GM19455 (cell line): ENCODE data around the gene BCAS4.

Experiments
- ATAC-seq: cut with Tn5 transposase; IDR thresholded peaks from one replicate; pipeline ENCODE4 v1.9.1; 2021; ENCODE audit not compliant: unreplicated experiment

Gene BCAS4

DNA sequence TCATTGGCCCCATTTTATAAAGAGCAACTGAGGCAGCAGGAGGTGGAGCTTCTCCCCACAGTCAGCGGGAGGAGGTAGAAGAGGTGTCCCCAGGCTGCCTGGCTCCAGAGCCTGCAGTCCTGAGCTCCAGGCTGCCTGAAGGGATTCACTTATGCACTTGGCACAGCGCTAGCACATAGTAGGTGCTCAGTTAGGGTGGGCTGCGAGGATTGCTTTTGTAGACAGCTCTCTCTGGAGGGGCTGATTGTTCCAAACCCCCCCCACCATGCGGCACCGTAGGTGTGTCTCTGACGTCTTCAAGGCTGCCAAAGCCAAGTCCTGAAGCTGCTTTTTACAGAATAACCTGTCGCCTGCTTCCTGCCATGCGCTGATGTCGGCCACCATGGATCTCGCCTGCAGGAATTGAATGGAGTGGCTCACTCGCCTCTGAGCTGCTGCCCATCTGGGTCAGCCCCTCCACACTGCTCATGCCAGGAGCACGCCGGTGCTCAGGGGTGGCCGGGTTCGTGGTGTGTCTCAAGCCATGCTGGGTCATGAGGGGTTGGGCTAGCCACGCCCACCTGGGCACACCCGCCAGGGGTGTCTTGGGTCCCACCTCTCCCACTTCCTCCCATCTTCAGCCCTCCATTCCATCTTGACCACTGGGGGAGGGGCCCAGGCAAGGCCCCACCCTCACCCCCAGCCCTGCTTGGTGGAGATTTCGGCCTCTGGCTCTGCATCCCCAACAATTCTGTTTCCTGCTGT lies 59.8 kb downstream of the BCAS4 start:
- ATAC-seq = no peak

DNA sequence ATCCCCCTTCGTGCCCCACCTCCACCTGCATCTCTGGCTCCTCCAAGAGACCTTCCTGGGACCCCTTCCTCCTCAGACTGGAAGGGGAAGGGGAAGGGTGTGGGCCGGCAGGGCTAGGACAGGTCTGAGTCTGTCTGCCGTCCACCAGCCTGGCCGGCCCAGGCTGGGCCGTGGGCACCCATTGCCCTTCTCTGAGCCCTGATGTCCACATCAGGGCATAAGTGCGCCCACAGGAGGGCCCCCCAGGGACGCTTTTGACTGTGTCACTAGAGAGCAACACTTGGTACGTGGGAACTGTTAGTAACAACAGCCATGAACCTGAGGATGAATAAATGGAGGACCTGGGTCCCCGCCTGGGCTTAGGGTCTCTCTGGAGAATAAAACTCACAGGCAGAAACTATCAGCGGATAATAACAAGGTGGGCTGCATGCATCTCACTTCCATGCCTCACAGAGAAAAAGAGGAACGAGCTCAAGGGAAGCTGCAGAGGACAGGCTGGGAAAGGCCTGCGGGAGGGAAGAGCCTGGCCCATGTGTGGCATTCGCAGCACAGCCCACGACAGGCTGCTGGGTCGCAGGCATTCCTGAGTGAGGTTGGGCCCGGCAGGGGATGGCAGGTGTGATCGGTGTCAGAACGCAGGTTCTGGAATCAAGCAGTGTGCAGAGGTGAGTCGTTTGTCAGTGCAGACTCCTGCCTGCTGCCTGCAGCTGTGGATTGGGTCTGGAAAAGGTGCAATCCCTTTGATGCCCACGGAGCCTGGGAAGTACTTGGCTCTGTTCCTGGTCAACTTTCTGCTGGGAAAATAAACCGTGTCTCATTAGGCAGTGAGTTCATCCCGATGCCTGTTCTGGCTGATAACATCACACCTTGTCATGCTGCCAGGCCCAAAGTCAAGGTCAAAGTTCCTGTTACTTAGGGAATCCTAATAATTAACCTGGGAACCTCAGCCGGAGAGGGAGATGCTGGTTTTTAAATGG lies 60.9 kb downstream of the BCAS4 start:
- no peak for ATAC-seq

DNA sequence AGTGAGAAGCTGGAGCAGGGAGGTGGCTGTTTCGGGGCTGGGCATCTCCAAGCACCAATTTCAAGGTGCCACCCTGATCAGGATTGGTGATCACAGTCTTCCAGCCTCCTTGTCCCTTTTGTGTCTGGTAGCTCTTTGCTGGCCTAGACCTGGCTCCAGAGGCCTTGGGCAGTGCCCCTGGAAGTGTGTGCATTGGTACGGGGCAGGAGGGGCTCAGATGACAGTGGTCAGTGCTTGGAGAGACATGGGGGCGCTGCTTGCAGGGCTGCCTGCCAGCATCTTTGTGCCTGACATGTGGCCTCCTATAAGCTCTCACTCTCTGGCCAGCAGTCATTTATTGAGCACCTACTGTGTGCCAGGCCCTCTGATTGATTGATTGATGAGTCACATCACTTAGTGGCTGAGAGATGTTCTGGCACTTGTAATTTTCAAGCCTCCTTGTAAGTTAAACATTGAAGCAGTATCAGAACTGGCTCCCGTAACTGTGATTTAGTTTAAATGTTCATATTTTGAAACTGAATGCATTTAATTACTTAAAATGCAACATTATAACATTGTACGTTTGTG lies 61.7 kb downstream of the BCAS4 start:
- no peak for ATAC-seq

DNA sequence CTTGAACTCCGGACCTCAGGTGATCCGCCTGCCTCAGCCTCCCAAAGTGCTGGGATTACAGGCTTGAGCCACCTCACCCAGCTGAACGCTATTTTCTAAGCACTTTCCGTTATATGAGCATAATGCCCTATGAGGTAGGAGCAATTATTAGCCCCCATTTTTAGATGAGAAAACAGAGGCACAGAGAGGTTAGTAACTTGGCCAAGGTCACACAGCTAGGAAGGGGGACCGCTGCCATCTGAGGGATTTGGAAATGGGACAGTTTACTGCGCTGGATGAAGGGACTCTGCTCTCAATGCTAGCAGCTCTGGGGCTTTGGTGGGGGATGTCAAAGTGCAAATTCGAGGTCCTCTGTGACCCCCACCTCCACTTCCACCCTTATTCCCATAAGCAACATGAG lies 62.5 kb downstream of the BCAS4 start:
- no peak for ATAC-seq

DNA sequence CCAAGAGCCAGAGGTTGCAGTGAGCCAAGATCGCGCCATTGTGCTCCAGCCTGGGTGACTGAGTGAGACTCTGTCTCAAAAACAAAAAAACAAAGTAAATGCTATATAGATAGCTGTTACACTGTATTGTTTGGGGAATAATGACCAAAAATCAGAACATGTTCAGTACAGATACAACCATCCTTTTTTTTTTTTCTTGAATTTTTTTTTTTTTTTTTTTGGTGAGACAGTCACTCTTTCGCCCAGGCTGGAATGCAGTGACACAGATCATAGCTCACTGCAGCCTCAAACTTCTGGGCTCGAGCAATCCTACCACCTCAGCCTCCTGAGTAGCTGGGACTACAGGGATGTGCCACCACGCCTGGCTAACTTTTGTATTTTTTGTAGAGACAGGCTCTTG lies 63.7 kb downstream of the BCAS4 start:
- ATAC-seq = no peak

DNA sequence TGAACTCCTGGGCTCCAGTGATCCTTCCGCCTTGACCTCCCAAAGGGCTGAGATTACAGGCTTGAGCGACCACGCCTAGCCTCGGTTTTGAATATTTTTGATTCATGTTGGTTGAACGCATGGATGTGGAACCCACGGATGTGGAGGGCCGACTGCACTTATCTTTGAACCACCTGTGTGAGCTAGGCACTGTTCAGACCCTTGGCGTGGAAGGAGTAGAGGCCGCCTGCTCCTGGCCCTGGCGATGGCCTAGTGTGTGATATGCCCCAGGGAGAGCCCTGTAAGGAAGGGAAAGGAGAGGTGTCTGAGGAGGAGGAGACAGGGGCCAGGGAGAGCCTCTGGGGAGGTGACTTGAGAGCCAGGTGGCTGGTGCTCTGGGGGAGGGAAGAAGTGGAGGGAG lies 64.3 kb downstream of the BCAS4 start:
- no peak for ATAC-seq

DNA sequence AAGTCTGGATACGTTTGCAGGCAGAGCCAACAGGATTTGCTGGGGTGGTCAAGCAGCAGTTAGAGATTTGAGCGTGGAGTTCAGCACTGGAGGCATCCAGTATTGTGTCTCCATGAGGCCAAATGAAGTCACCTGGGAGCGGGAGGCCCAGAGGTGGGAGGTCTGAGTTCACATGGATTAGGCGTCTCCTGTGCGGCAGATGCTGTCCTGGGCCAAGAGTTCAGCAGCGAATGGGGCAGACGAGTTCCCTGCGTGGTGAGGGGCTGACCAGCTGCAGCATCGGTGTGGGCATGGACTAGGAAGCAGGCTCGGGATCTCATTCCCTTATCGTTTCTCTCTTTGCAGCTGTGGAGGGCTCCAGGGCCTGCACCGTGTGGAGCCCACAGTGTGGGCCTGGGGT lies 66.2 kb downstream of the BCAS4 start:
- ATAC-seq = no peak

DNA sequence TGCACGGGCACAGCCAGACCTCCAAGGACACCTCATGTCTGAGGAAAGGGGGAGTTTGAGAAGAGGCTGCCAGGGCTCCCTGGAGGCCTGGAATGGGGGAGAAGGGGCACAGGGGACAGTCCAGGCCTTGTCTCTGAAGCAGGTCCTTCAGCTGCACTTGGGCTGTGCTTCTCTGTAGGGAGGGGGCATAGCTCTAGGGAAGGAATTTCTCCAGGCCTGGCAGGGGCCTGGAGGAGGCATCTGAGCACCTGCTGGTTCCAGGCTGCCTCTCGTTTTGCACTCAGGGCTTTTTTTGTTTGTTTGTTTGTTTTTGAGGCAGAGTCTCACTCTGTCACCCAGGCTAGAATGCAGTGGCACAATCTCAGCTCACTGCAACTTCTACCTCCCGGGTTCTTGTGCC lies 67.7 kb downstream of the BCAS4 start:
- no peak for ATAC-seq

DNA sequence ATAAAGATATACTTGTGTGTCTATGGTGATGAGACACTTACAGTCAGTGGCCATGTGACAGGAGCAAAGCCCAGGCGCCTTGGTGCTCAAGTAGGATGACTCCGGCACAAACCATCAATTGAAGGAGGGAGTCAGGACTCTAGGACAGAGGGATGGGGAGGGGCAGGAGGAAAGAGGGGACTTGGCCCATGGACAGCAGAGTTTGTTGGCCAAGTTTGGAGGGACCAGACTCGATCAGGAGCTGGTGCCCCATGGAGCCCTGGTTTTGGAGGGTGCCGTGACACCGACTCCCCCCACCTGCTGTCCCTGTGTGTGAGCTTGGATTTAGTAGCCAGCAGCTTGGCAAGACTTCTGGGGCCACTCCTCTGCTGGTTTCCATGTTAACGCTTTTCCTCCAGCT lies 70.3 kb downstream of the BCAS4 start:
- ATAC-seq = no peak

DNA sequence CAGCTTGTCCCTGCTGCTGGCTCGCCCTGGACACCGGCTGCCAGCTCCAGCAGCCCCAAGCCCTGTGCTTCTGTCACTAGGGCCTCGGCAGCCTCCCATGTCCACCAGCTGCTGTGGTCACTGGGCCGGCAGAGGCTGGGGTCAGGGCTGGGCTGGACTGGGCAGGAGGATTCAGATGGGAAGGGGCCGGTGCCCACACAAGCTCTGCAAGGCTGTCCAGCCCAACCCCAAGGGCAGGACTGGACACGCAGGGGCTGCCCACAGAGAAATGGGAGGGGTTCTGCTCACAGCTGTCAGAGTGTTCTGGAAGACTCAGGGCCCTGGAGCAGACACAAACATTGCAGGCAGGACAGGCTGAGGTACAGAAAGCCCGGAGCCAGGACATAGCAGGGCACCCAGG lies 70.7 kb downstream of the BCAS4 start:
- ATAC-seq = no peak

DNA sequence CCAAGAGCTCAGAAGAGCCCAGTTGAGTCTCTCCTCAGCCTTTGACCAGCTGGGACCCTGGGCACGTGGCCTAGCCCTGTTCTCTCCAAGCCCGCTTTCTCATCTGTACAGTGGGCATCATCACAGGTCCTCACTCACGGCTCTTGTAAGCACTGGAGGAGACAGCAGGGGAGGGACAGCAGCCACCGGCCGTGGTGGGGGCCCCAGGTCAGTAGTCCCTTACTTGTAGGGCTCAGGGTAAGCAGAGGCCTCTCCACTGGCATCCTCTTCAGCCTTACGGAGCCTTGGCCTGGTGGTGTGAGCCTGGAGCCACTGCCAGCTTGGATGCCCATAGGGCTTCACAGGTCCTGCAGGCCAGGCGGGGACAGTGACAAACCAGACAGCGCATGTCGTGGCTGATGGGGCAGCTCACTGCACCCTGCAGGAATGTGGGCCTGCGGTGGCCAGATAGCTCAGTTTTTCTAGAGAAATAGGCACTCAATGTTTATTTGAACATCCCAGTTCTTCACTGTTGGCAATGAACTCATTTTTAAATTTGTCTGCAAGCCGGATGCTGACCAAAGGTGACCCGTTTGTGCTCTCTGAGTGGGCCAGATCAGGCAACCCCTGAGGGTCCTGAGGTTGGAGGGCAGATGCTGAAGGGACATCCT lies 71.3 kb downstream of the BCAS4 start:
- ATAC-seq = no peak

DNA sequence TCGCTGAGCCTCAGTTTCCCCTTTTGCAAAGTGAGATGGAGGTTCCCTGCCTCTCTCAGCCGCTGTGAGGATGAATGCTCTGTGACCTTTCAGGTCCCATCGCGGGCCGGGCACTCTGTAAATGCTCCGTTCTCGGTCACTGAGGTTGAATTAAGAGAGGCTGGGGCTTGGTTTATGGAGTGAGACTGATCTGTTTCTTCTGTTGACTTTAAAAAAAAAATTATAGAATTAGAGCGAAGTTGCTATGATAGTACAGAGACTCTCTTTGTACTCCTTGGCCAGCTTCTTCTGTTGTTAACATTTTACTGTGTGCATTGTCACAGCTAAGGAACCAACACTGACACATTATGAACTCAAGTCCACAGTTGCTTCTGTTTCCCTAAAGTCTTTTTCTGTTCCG lies 72.0 kb downstream of the BCAS4 start:
- ATAC-seq = no peak

DNA sequence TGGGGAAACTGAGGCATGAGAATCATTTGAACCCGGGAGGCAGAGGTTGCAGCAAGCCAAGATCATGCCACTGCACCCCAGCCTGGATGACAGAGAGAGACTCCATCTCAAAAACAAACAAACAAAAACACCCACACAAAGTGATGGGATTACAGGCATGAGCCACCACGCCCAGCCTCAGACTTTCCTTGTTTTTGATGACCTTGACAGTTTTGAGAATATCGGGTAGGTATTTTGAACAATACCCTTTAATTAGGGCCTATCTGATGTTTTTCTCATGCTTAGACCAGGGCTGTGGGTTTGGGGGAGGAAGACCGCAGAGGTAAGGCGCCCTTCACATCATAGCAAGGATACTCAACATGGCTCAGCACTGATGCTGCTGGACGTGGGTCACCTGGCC lies 72.9 kb downstream of the BCAS4 start:
- ATAC-seq = no peak

DNA sequence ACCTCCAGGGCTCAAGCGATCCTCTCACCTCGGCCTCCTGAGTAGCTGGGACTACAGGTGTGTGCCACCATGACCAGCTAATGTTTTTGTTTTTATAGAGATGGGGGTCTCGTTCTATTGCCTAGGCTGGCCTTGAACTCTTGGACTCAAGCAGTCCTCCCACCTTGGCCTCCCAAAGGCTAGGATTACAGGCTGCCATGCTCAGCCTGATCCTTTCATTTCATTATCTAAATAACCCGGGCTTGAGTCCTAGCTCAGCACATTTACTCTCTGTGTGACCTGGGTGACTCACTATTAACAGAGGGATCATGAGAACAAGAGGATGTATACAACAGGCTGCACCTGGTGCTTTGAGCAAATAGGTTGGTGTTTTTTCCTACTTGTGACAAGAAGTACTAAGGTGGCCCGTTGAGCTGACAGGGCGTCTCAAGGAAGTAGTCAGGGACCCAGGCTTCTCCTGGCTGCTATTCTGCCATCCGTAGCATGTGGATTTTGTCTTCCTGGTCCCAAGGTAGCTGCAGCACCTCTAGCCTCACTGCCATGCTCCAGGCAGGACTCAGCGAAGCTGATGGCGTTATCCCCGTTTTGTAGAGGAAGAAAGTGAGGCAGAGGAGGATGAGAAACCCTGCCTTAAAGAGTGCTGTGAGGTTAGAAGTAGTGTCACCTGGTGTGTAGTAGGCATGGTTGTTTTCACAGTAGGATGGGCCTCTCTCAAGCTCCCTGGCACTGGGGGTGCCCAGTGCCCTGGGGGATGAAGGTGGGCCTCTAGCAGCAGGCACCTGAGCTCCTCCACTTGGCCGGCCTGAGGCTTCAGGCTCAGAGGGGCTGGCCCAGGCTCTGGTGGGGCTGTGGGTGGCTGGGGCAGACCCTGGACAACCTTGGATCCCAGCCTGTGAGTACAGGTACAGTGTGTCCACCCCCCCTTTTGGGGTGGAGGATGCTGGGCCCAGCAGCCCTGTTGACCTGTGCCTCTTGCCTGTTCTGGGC lies 73.9 kb downstream of the BCAS4 start:
- ATAC-seq = no peak

DNA sequence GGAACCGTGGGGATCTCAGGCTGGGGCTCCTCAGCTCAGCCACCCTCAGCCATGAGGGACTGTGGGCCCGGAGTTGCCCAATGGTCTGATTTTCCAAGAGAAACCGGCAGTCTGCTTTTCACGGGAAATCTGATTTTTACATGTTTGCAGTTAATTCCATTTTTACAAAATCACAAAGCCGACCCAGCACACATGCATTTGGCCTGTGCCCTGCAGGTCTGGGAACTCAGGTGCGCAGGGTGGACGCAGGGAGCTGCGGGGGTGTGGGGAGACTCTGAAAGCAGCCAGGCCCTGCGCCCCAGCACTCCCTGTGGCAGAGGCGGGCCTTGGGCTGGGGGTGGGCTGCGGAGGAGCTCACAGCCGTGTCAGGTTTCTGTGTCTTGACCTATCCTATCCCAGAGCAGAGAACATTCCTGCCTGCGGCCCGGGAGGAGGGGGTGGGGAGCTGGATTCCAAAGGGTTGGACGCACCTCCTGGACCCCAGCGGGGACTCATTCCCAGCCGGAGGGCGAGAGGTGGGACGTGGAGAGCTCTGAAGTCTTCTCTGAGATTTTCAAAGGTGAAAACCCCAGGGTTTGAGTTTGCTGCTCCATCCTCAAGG lies 75.8 kb downstream of the BCAS4 start:
- no peak for ATAC-seq

DNA sequence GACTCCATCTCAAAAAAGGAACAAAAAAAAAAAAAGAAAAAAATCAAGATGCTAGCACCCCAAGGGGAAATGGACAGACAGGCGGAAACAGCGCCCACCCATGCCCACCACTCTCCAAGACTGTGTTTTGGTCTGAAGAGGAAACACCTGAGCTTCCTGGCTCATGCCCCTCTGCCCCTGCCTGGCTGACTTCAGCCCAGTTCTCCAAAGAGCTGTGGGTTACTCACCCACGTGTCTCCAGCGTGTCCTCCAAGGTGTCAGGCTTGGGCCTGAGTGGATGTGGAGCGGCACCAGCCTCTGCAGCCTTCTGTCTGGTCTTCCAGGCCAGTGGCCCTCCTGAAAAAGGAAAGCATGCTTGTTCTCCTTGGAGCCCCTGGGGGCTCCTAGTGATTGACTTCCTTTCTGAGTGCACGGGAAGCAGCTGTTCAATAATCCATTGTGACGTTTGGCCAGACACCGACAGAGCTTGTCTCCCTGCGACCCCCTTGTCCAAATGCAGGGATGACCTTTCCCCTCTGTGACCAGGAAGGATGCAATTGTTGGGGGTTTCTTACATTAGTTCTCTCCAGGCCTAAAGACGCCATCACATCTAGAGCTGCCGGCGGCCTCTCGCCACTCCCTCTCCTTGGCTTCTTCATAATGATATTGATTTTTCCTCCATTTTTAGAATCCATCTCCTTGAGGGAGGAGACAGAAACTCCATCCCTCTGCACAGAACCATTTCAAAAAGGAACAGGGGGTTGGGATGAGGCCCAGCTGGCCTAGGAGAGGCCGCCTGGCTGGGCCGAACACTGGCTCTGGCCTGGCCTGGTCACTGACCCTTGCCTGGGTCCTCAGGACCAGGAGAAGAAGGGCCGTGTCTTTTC lies 77.9 kb downstream of the BCAS4 start:
- no peak for ATAC-seq

DNA sequence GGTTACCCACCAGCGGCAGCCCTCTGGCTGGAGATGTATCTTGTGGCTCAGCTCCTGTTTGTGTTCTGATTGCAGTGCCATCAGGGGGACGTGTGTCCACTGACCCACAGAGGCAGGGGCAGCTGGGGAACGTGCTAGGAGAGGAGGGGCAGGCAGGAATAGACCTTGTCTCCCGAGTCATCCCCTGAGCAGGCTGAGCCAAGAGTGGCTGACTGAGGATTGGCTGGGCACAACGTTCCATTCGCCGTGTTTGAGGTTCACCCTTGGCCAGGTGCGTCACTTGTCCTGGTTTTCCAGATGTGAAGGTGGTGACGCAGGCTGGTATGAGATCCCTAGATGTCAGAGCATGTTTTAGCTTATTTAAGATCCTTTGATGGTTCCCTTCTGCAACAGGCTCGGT lies 78.7 kb downstream of the BCAS4 start:
- no peak for ATAC-seq

DNA sequence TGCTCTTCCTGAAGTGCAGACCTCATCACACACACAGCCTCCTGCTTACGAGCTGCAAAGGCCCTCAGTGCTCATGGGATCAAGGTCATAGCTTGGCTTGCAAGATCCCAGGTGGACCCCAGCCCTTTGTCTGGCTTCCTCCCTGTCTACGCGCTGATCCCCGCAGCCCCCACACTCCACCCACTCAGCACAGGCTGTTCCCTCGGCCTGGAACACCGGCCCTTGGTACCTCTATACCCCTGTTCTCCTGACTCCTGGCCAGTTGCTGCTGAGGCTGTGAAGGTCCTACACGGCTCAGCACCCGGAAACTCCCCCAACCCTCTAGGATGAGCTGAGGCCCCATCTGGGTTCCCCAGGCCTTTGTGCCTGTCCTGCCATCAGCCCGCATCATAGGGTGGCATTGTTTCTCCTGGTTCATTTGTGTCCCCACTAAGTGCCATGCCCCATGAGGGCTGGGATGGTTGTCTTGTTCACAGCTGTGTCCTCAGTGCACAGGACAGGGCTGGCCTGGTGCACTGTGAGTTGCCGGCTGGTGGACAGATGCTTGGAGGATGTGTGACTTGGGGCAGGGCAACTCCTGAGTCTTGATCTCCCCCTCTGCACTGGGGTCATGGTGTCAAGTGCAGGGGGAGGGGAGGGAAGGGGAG lies 79.4 kb downstream of the BCAS4 start:
- no peak for ATAC-seq
